ENCODE data around the gene GYPB. TPM values are rescaled to one million over a fixed set of nuclear protein-coding genes. Genes with fewer than 3 reads are reported as not detected.
"Not testable (repeated sequence)": the region's sequence is repeated elsewhere in the genome, so short reads cannot be mapped to it uniquely, and the experiment has no call there.

GYPB gene
- polyA plus RNA-seq, 2 of the 4 experiments (the other 2 are of a cell fraction) = not detected

- FAIRE-seq; H3K4me2 ChIP-seq; H3K4me1 ChIP-seq; DNase-seq (ENCODE audit: low read depth in 1 of 2, low spot score in 1 of 2); ATAC-seq; H3K4me3 ChIP-seq; H3K27ac ChIP-seq; POLR2A ChIA-PET; CTCF ChIA-PET; H3K9me3 ChIP-seq: not testable (repeated sequence)
- 0% methylated on average over 1 of the region's 1 CpG for WGBS (ENCODE audit: missing lambda C conversion rate)
Measured at GRCh38 chr4:144032580-144032979, 13.4 kb upstream of the GYPB start.

- H3K4me3 ChIP-seq; ATAC-seq; H3K9me3 ChIP-seq; CTCF ChIA-PET; FAIRE-seq; DNase-seq (ENCODE audit: low read depth in 1 of 2, low spot score in 1 of 2); H3K4me2 ChIP-seq; H3K4me1 ChIP-seq; H3K27ac ChIP-seq; POLR2A ChIA-PET: not testable (repeated sequence)
- WGBS (ENCODE audit: missing lambda C conversion rate) = 47% methylated on average over 4 of the region's 4 CpGs
Measured at GRCh38 chr4:144031875-144032274, 12.7 kb upstream of the GYPB start.

DNA sequence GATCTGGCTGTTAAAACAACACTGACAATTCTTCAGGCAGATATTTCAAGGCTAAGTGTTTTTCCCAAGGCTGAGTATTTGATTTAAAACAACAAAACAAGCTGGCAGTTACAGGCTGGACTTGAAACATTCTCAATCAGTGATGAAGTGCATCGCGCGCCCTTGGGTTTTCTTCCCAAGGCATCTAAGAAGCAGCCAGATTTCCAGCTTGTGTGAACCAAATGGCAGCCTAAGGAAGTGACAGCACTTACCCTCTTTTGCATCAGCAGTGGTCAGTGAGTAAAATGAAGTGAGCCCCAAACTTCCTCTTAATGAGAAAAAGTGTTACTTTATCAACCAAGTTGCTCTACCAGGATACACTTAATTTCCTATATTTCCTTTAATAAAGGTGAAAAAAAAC, 12.2 kb upstream of the GYPB start:
- CTCF ChIA-PET; H3K4me1 ChIP-seq; H3K27ac ChIP-seq; DNase-seq (ENCODE audit: low read depth in 1 of 2, low spot score in 1 of 2); POLR2A ChIA-PET; H3K4me2 ChIP-seq; H3K4me3 ChIP-seq; H3K9me3 ChIP-seq; ATAC-seq; FAIRE-seq: not testable (repeated sequence)
- WGBS (ENCODE audit: missing lambda C conversion rate) = 90% methylated on average over 3 of the region's 3 CpGs

- H3K27ac ChIP-seq; H3K9me3 ChIP-seq; H3K4me2 ChIP-seq; POLR2A ChIA-PET; H3K4me3 ChIP-seq; DNase-seq (ENCODE audit: low read depth in 1 of 2, low spot score in 1 of 2); H3K4me1 ChIP-seq; CTCF ChIA-PET; ATAC-seq; FAIRE-seq: not testable (repeated sequence)
- 2% methylated on average over 4 of the region's 4 CpGs for WGBS (ENCODE audit: missing lambda C conversion rate)
Measured at GRCh38 chr4:144030708-144031107, 11.5 kb upstream of the GYPB start.

- ATAC-seq; FAIRE-seq; H3K4me2 ChIP-seq; H3K4me3 ChIP-seq; POLR2A ChIA-PET; CTCF ChIA-PET; H3K27ac ChIP-seq; H3K4me1 ChIP-seq; DNase-seq (ENCODE audit: low read depth in 1 of 2, low spot score in 1 of 2); H3K9me3 ChIP-seq: not testable (repeated sequence)
- WGBS (ENCODE audit: missing lambda C conversion rate) = 13% methylated on average over 4 of the region's 4 CpGs
Measured at GRCh38 chr4:144026682-144027081, 7.5 kb upstream of the GYPB start.

GRCh38 chr4:144024399-144025053, 5.3 kb upstream of the GYPB start:
- H3K9me3 ChIP-seq; FAIRE-seq; CTCF ChIA-PET; H3K4me1 ChIP-seq; H3K27ac ChIP-seq; ATAC-seq; POLR2A ChIA-PET; H3K4me2 ChIP-seq; DNase-seq (ENCODE audit: low read depth in 1 of 2, low spot score in 1 of 2); H3K4me3 ChIP-seq: not testable (repeated sequence)
- WGBS (ENCODE audit: missing lambda C conversion rate) = no CpG with 5 or more reads among the region's 4 CpGs

DNA sequence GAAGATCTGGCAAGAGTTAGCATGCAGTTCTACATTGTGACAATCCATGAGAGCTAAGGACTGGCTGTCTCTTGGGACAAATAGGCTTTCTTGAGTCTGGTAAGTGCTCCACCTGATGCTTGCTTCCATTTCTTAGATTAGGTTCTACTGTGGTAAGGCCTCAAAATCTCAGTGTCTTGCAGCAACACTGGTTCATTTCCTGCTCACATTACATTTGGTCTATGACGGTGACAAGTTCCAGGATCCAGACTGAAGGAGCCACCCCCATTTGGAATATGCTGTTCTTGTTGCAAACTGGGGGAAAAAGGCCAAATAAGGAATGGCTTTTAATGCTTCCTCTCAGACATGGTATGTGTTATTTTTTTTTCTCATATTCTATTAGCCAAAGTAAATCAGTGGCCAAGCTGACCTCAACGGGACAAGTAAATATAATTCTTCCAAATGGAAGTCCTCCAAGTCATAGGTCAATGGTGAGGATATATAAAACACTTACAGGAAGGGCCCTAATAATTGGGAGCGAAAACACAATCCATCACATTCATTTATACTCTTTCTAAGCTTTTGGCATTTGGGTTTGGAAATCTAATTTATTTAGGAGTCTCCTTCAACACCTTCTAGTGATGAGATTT, 3.7 kb upstream of the GYPB start:
- H3K9me3 ChIP-seq; H3K27ac ChIP-seq; H3K4me3 ChIP-seq; H3K4me1 ChIP-seq; ATAC-seq; H3K4me2 ChIP-seq; POLR2A ChIA-PET; DNase-seq (ENCODE audit: low read depth in 1 of 2, low spot score in 1 of 2); FAIRE-seq; CTCF ChIA-PET: not testable (repeated sequence)
- 11% methylated on average over 3 of the region's 3 CpGs for WGBS (ENCODE audit: missing lambda C conversion rate)

GRCh38 chr4:144021336-144021990, 2.3 kb upstream of the GYPB start:
- H3K9me3 ChIP-seq, H3K4me2 ChIP-seq, FAIRE-seq, H3K4me1 ChIP-seq, H3K27ac ChIP-seq, POLR2A ChIA-PET, H3K4me3 ChIP-seq, CTCF ChIA-PET: not testable (repeated sequence)
- ATAC-seq = peak; percentile 80 to 85; a peak in 4 of 6 replicates
- WGBS (ENCODE audit: missing lambda C conversion rate) = 2% methylated on average over 4 of the region's 4 CpGs
- DNase-seq (ENCODE audit: low read depth in 1 of 2, low spot score in 1 of 2) = peak in 1 of 2 experiments; percentile 11
- TF ChIP-seq RAD21 (conservative IDR thresholded peaks at IDR 0.05 in 1 of 2, IDR thresholded peaks at IDR 0.05 in 1 of 2) (peak in 1 of 2 experiments; percentile 33; a peak in 2 of 5 replicates), CTCF (IDR thresholded peaks at IDR 0.05) (peak; percentile 38)

- POLR2A ChIA-PET; FAIRE-seq; H3K4me3 ChIP-seq; H3K4me1 ChIP-seq; CTCF ChIA-PET; DNase-seq (ENCODE audit: low read depth in 1 of 2, low spot score in 1 of 2); H3K9me3 ChIP-seq; H3K4me2 ChIP-seq; ATAC-seq; H3K27ac ChIP-seq: not testable (repeated sequence)
- 26% methylated on average over 3 of the region's 3 CpGs for WGBS (ENCODE audit: missing lambda C conversion rate)
Measured at GRCh38 chr4:144018223-144019000, 768 bp downstream of the GYPB start.

- ATAC-seq; H3K4me1 ChIP-seq; H3K4me2 ChIP-seq; FAIRE-seq; H3K27ac ChIP-seq; H3K4me3 ChIP-seq; DNase-seq (ENCODE audit: low read depth in 1 of 2, low spot score in 1 of 2); POLR2A ChIA-PET; CTCF ChIA-PET; H3K9me3 ChIP-seq: not testable (repeated sequence)
- 2% methylated on average over 4 of the region's 4 CpGs for whole genome bisulfite sequencing (ENCODE audit: missing lambda C conversion rate)
Measured at GRCh38 chr4:144017271-144017670, 1.9 kb downstream of the GYPB start.

Data from A549 (cell line).